T-helper 22 cell (primary cell): ENCODE results near the gene SLC35E3.
A peak's percentile ranks its signal among the peaks of the same experiment; 100 is the strongest.
"Not testable (repeated sequence)": the region's sequence is repeated elsewhere in the genome, so short reads cannot be mapped to it uniquely, and the experiment has no call there.

ENCODE experiments used
- DNase-seq: peaks from one replicate; pipeline ENCODE4 v3.0.0-alpha.2; 2020; ENCODE audit warnings: low read depth

The SLC35E3 gene

DNA sequence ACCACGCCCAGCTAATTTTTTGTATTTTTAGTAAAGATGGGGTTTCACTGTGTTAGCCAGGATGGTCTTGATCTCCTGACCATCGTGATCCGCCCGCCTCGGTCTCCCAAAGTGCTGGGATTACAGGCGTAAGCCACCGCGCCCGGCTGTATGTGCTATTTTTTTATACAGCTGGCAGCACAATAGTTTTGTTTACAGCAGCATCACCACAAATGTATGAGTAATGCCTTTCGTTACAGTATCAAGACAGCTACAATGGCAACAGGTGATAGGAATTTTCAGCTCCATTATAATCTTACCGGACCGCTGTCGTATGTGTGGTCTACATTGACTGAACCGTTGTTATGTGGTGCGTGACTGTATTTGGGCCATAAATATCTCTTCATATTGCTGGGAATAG is 50.4 kb downstream of the SLC35E3 start:
- no peak for DNase-seq

DNA sequence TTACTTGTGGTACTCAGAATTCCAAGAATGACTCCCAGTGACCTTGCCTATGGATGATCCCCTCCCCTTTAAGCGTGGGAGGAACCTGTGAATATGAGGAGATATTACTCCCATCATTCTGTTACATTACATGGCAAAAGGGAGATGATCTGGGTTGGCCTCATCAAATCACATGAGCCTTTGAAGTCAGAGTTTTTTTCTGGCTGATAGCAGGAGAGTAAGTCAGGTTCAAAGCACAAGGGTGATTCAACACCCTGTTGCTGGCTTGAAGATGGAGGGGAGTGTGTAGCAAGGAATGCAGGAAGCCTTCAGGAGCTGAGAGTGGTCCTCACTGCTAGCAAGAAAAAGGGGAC is 52.9 kb downstream of the SLC35E3 start:
- DNase-seq: no peak

DNA sequence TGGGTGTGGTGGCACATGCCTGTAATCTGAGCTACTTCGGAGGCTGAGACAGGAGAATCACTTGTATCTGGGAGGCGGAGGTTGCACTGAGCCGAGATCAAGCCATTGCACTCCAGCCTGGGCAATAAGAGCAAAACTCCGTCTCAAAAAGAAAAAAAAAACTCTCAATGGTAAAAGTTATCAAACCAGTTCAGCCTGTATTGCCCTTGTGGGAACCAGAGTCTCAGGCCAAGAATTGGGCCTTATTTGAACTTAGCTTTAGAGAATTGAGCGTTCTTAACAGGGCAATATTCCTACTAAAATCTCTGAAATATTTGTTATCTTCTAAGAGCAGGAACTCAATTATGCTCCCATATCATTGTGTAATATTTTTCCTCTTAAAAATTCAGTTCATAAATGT is 54.3 kb downstream of the SLC35E3 start:
- no peak for DNase-seq

DNA sequence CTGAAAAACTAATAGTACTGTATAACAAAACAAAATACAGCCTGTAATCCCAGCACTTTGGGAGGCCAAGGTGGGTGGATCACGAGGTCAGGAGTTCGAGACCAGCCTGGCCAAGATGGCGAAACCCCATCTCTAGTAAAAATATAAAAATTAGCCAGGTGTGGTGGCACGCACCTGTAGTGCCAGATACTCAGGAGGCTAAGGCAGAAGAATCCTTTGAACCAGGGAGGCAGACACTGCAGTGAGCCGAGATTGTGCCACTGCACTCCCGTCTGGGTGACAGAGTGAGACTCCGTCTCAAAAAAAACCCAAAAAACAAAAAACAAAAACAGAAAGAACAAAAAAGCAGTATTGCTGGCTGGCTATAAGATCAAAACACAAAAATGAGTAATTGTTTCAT is 55.1 kb downstream of the SLC35E3 start:
- DNase-seq: not testable (repeated sequence)

DNA sequence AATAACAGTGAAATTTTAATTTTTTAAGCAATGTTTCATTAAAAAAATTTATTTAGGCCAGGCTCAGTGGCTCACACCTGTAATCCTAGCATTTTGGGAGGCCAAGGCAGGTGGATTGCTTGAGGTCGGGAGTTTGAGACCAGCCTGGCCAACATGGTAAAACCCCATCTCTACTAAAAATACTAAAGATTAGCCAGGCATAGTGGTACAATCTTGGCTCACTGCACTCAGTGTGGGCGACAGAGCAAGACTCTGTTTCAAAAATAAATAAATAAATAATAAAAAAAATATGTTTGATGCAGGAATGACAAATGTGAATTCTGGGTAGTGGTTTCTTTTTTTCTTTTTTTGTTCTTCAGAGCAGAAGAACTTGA is 56.4 kb downstream of the SLC35E3 start:
- DNase-seq: not testable (repeated sequence)

DNA sequence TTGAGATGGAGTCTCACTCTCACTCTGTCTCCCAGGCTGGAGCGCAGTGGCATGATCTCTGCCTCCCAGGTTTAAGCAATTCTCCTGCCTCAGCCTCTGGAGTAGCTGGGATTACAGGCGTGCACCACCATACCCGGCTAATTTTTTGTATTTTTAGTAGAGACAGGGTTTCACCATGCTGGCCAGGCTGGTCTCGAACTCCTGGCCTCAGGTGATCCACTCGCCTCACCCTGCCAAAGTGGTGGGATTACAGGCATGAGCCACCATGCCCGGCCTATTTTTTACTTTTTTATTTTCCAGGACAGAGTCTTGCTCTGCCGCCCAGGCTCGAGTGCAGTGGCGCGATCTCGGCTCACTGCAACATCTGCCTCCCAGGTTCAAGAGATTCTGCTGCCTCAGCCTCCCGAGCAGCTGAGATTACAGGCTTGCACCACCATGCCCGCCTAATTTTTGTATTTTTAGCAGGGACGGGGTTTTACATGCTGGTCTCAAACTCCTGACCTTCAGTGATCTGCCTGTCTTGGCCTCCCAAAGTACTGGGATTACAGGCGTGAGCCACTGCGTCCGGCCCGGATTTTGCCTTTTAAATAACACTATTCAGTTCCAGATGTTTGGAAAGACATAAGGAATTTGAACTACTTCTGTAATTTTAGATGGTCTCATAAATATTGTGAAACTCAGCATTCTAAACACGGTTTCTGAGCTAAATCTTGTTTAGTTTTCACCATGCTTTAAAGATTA is 57.1 kb downstream of the SLC35E3 start:
- DNase-seq: not testable (repeated sequence)

DNA sequence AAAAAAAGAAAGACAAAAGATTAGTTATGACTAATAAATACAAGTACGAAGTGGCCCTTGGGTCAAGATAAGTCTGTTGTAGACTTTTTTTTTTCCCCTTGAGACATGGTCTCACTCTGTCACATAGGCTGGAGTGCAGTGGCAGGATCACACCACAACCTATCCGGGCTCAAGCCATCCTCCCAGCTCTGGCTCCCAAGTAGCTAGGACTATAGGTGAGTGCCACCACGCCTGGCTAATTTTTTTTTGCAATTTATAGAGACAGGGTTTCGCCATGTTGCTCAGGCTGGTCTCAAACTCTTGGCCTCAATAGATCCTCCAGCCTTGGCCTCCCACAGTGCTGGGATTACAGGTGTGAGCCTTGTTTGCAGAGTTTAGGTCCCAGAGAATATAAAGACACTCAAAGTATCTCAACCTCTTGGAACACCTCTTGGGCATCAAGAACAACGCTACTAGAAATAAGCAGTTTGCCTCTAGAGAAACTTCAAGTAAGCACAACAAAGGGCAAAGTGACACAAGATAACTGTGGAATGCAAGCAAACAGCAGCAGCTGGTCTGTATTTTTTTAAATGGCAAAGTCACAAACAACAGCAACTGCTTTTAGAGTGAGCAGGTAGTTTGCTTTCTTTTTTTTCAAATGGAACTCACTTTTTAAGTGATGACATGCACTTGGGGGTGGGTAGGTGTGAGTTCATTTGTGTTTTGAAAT is 58.1 kb downstream of the SLC35E3 start:
- DNase-seq: no peak

DNA sequence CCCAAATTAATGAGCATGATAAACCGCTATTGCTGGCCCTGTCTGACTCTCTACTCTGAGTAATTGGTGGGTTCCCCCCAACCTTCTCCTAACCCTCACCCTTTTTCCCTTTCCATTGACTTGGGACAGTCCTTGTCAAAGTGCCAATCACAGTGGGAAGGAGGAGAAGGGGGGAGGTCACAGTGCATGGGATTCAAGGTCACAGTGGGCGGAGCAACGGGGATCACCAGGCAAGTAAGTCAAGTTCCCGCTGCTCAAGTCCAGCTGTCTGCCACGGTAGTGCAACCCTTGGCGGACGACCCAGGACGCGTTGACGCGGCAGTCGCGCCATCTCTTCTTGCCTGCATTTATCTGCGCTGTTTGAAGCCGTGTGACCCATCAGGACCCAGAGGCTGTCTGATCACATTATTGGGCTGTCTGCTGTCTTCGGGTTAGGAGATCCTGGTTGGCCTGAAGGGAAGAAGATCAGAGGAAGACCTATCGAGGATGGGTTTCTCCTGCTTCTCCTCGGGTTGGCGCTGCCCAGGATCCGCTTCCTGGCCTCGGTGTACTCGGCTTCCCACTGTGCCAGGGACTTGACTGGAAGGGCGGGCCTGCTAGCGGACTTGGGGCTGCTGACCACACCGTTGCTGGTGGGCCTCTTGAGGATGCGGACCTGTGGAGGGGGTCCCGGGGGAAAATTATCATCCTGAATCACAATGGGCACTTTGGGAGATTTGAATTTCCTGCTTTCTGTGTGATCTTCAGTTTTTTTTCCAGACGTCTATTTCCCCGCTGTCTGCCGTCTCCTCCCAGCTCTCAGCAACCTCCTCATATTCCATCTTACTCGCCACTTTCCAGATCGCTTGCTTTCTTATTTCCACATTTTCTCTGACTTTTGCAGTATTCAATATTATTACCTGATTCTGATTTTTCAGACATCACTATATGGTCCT is 58.9 kb downstream of the SLC35E3 start:
- DNase-seq: no peak

DNA sequence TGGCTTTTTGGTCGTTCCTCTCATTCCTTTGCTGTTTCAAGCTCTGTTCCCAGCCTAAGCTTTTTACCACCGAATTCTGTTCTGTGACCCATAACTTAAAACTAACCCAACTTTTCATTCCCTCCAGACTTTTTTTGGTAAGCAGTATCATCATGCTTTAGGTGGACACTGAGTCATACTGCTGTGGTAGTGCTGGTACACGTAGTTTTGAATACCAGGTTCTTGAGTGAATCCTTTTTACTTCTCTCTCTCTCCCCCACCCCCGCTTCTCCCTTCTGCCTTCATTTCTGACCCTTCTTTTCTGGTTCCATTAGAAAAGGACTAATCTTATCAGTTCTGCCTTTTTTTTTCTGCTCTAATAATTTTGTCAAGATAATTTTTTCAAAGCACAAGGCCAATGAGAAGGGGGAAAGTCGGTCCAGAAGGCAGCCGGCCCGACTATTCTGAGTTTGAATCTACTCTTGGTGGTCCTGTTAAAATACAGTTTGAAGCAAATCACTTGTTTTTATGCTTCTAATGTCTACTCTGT is 59.7 kb downstream of the SLC35E3 start:
- no peak for DNase-seq

DNA sequence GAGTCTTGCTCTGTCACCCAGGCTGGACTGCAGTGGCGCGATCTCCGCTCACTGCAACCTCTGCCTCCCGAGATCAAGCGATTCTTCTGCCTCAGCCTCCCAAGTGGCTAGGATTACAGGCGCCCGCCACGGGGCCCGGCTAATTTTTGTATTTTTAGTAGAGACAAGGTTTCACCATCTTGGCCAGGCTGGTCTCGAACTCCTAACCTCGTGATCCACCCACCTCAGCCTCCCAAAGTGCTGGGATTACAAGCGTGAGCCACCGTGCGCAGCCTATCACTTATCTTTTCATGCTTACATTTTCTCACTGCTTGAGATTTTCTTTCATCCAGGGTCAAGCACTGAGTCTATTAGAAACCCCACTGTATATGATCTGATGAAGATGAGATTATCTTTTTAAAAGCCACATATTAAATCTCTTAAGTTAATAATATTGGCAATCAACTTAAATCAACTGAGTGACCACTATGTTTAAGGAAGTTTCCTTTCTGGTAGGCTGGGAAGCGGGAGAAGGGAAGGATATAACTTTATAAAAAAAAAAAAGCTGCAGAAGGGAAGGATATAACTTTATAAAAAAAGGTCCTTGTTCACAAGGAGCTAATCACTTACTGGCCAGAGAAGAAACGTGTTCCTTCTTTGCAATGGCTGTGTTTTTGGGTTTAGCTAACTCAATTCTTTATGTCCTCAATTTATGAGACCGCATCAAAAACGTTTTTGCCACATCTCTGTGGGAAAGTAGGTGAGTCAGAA is 60.7 kb downstream of the SLC35E3 start:
- DNase-seq: no peak

DNA sequence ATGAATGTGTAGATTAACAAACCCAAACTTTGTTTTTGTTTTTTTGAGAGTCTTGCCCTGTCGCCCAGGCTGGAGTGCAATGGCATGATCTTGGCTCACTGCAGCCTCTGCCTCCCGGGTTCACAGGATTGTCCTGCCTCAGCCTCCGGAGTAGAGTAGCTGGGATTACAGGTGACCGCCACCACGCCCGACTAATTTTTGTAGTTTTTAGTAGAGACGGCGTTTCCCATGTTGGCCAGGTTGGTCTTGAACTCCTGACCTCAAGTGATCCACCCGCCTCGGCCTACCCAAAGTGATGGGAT is 61.2 kb downstream of the SLC35E3 start:
- DNase-seq: not testable (repeated sequence)

DNA sequence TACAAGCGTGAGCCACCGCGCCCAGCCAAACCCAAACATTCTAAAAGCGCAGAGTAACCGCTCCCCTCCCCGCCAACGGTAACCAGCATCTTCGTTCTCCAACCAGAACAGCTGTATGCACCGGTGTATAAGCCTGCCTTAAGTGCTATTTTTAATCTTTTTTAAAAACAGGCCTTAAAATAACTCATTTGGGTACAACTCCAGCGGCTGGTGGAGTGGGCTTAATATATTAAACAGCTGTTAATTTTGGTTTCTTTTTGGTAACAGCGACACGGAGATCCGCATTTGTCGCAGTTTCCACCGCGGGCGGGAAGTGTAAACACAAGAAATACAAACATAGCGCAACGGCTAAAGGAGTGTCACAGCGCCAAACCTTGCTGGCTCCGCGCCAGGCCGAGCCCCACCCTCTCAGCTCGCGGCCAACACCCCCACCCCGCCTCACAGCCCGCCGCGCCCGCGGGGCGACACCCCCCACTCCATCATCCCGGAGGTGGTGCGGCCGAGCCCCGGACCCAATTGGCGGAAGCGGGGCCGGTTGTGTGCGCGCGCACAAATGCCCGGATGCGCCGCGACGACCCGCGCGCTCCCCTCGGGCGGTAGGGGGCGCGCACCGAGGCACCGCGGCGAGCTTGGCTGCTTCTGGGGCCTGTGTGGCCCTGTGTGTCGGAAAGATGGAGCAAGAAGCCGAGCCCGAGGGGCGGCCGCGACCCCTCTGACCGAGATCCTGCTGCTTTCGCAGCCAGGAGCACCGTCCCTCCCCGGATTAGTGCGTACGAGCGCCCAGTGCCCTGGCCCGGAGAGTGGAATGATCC is 61.8 kb downstream of the SLC35E3 start, which contains the start of gene MDM2:
Gene MDM2, plus strand, starts transcription at position 602 of the 812 bp plus-strand sequence. CDS start 301 bp downstream, outside the sequence.
- peak; percentile 96 for DNase-seq

DNA sequence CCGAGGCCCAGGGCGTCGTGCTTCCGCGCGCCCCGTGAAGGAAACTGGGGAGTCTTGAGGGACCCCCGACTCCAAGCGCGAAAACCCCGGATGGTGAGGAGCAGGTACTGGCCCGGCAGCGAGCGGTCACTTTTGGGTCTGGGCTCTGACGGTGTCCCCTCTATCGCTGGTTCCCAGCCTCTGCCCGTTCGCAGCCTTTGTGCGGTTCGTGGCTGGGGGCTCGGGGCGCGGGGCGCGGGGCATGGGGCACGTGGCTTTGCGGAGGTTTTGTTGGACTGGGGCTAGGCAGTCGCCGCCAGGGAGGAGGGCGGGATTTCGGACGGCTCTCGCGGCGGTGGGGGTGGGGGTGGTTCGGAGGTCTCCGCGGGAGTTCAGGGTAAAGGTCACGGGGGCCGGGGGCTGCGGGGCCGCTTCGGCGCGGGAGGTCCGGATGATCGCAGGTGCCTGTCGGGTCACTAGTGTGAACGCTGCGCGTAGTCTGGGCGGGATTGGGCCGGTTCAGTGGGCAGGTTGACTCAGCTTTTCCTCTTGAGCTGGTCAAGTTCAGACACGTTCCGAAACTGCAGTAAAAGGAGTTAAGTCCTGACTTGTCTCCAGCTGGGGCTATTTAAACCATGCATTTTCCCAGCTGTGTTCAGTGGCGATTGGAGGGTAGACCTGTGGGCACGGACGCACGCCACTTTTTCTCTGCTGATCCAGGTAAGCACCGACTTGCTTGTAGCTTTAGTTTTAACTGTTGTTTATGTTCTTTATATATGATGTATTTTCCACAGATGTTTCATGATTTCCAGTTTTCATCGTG is 62.6 kb downstream of the SLC35E3 start:
- DNase-seq: peak; percentile 25

DNA sequence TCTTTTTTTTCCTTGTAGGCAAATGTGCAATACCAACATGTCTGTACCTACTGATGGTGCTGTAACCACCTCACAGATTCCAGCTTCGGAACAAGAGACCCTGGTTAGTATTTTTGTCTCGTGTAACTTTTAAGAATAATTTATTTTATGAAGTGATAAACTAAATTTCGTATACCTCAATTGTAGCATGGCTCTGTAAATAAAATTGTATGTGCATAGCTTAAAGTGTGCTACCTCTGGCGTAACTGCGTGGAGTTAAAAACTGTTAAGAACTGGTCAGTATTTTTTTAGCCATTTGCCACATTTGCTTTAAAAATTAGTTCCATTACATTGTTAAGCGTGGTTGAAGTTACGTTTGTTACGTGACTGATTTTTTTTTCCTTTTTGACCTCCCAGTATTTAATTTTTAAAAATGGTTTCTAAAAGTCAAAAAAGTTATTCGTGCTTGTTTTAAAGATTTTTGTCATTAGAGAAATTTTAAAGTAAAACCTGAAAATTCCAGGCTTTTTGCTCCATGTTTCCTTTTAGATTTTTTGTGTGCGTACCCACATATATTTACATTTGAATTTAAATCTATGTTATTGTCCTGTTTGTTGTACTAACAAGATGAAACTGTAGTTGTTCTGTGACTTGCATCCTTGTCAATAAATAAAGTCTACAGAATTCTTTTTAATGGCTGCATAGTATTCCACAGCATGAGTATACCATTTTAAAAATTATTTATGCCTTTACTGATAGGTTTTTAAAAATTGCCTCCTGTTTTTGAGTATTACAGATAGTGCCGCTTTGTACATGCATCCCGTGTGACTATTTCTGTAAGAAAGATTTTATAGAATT is 63.4 kb downstream of the SLC35E3 start:
- no peak for DNase-seq

DNA sequence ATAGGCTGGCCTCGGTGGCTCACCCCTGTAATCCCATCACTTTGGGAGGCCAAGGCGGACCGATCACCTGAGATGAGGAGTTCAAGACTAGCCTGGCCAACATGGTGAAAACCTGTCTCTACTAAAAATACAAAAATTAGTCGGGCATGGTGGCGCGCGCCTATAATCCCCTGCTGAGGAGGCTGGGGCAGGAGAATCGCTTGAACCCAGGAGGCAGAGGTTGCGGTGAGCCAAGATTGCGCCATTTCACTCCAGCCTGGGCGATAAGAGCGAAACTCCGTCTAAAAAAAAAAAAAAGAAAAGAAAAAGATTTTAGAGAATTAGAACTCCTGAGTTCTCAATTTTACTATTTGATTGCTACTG is 64.0 kb downstream of the SLC35E3 start:
- DNase-seq: not testable (repeated sequence)

DNA sequence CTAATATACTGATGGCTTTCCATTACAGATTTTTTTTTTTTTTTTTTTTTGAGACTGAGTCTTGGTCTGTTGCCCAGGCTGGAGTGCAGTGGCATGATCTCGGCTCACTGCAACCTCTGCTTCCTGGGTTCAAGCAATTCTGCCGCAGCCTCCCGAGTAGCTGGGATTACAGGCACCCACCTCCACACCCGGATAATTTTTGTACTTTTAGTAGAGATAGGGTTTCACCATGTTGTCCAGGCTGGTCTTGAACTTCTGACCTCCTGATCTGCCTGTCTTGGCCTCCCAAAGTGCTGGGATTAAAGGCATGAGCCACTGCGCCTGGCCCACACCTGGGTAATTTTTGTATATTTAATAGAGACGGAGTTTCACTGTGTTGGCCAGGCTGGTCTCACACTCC is 65.6 kb downstream of the SLC35E3 start:
- DNase-seq: not testable (repeated sequence)

DNA sequence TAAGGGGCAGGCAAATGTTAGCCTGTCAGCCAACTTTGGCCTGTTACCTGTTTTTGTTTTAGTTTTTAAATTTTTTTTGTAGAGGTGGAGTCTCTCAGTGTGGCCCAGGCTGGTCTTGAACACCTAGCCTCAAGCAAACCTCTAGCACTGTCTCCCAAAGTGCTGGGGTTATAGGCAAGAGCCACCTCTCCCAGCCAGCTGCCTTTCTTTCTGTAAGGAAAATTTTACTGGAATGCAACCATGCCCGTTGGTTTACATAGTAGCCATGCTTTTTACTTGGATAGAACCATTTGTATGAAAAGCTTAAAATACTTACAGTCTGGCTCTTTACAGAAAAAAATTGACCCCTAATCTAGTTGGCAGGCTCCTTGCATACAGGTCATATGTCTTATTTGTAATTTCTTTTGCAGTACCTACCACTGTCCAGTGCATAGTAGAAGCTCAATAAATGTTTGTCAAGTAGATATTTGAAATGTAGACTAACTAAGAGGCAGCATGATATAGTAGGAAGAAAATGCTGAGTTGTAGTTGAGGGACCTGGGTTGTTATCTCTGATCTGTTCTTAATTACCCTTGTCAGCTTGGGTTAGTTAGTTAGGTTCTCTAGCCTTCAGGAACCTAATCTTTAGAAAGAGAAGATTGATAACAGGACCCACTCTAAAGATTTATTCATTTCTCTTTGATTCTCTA is 66.7 kb downstream of the SLC35E3 start:
- no peak for DNase-seq

DNA sequence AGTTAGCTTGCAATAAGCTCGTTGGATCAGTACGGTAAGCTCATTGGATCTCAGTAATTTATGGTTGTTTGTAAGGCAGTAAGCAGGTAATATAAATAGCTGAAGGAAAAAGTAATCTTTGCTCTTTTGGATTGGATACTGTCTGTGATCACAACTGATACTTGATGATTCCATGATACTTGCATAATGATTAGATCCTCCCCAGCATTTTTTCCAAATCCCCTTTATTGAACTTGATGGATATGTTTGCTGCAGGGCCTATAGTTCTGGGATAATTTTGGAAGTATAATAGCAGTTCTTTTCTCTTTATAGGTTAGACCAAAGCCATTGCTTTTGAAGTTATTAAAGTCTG is 67.2 kb downstream of the SLC35E3 start:
- no peak for DNase-seq
